Right lobe of liver (tissue), 6 donors: ENCODE data around the gene TRIP10. TPM values are rescaled to one million over a fixed set of nuclear protein-coding genes. Genes with fewer than 3 reads are reported as not detected.

Experiments used
- ATAC-seq, 4 donors: fragments of 200-7000 bp; cut with Tn5 transposase; one replicate each; pipeline ENCODE4 v1.9.1; 2020; ENCODE audit warnings: mild to moderate bottlenecking in 4 of 4, moderate library complexity in 4 of 4
- DNase-seq, 3 donors: peaks; one replicate each; pipeline ENCODE4 v3.0.0-alpha.2; 2020
- H3K27ac ChIP-seq, 3 donors: fragments of 200-600 bp; one replicate each; pipeline ENCODE4 v1.8.0; 2022
- H3K27me3 ChIP-seq, 2 donors: fragments of 200-600 bp; one replicate each; pipeline ENCODE4 v1.8.0; 2022
- H3K36me3 ChIP-seq, 4 donors: fragments of 200-600 bp; sonication (generic) in 1 of 4; one replicate each; pipeline versions ENCODE4 v1.5.1 to v1.8.0; 2017 to 2022; ENCODE audit warnings: control low read depth in 1 of 4
- H3K4me1 ChIP-seq, 4 donors: fragments of 200-600 bp; sonication (generic) in 1 of 4; one replicate each; pipeline versions ENCODE4 v1.5.1 to v1.8.0; 2017 to 2022; ENCODE audit warnings: control low read depth in 1 of 4
- H3K4me3 ChIP-seq, 3 donors: fragments of 200-600 bp; one replicate each; pipeline ENCODE4 v1.8.0; 2022
- H3K9me3 ChIP-seq, 4 donors: fragments of 200-600 bp; sonication (generic) in 1 of 4; one replicate each; pipeline versions ENCODE4 v1.5.1 to v1.8.0; 2017 to 2022; ENCODE audit warnings: control low read depth in 1 of 4
- POLR2A ChIP-seq: fragments of 450-650 bp; IDR thresholded peaks from one replicate; pipeline ENCODE4 v1.6.1; 2017; ENCODE audit warnings: antibody characterized with exemption, mild to moderate bottlenecking
- WGBS: methylation state at CpG from one replicate; pipeline ENCODE4 v1.1.6; 2018; ENCODE audit warnings: low coverage, low lambda C conversion rate; ENCODE audit not compliant: insufficient coverage; ENCODE audit errors: missing lambda C conversion rate; 5-methylcytosine and 5-hydroxymethylcytosine counted together
- intact Hi-C, 2 donors: fragments of 100-400 bp; cut with DNase I; formaldehyde crosslinking; loops; one replicate each; pipeline versions ENCODE4 v1.11.2 to v1.14.1; 2022
- total RNA-seq, 6 experiments: library from RNA; depleted of rRNA in 2 of 6; stranded (reverse); fragments of >200 nt in 2 of 6; fragmentation: NEBNext Ultra II Directional in 3 of 6; extraction: Animal tissue kit (Norgen Biotek cat#: 25700) in 3 of 6; gene quantifications; one replicate each; pipeline versions ENCODE4 v1.1.0 to v1.2.4, GENCODE V29; 2016 to 2023
- TF ChIP-seq, protein P1 (sequence below), 4 donors: fragments of 200-600 bp in 3 of 4; fragments of 450-650 bp in 1 of 4; IDR thresholded peaks; one replicate each; pipeline versions ENCODE4 v1.5.1 to v1.8.0; 2016 to 2022; ENCODE audit warnings: antibody characterized with exemption in 4 of 4, mild to moderate bottlenecking in 2 of 4
- donor health status: DM: no; HTN: yes; CAD: no.
- donor health status: DM: no; HTN: no; CAD: no.
- donor health status: DM: no; HTN: no; CAD: no.
- donor health status: DM: no; HTN: yes; CAD: no.
- donor health status: DM: no; HTN: yes; CAD: no.

Gene TRIP10
- total RNA-seq, 6 experiments from 2014 or later: 7.5 to 14.9 (median 9.3) TPM

DNA sequence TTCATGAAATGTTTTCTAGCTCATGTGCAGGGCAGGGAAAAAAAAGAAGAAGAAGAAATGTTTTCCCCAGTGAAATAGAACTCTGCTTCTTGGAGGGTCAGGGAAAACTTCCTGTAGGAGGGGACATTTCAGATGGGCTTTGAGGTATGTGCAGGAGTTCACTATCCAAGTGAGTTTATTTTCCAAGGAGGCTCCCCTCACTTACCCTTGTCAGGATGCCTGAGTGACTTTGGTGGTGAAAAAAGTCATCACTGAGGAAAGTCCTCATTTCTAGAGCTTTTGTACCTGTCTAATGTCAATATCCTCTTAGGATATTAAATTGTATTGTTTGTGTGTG, 18.4 kb upstream of the TRIP10 start:
- intact Hi-C loops: no loop called here
- no peak for ATAC-seq
- TF ChIP-seq POLR2A: no peak
- TF ChIP-seq, protein P1, sequence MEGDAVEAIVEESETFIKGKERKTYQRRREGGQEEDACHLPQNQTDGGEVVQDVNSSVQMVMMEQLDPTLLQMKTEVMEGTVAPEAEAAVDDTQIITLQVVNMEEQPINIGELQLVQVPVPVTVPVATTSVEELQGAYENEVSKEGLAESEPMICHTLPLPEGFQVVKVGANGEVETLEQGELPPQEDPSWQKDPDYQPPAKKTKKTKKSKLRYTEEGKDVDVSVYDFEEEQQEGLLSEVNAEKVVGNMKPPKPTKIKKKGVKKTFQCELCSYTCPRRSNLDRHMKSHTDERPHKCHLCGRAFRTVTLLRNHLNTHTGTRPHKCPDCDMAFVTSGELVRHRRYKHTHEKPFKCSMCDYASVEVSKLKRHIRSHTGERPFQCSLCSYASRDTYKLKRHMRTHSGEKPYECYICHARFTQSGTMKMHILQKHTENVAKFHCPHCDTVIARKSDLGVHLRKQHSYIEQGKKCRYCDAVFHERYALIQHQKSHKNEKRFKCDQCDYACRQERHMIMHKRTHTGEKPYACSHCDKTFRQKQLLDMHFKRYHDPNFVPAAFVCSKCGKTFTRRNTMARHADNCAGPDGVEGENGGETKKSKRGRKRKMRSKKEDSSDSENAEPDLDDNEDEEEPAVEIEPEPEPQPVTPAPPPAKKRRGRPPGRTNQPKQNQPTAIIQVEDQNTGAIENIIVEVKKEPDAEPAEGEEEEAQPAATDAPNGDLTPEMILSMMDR (IDR thresholded peaks at IDR 0.05): no peak

DNA sequence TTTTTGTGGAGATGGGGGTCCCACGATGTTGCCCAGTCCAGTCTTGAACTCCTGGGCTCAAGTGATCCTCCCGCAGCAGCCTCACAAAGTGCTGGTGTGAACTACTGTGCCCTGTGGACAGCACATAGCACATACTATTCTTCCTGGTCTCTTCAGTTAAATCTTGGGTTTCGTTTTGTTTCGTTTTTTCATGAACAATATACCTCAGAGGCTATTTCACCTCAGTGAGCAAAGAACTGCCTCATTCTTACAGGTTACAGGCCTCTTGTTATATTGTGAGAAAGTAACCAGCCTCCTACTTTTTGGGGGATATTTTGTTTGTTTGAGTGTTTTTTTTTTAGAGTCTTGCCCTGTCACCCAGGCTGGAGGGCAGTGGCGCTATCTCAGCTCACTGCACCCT, 17.7 kb upstream of the TRIP10 start:
- intact Hi-C loops: no loop called here
- no peak for ATAC-seq
- TF ChIP-seq POLR2A: no peak
- TF ChIP-seq, protein P1 (IDR thresholded peaks at IDR 0.05): no peak
- Histone ChIP-seq H3K9me3 (no peaks in the 10 kb centered on the region), H3K27ac (peak overlapping the region; percentile 65 to 86 (median 67)), H3K4me1 (peaks cover 0 to 58% (median 14%) of the 10 kb centered on the region in 4 donors), H3K4me3 (peak overlapping the region in 2 of 3 donors; percentile 39 to 95), H3K27me3 (no peaks in the 10 kb centered on the region), H3K36me3 (peaks cover 0 to 16% (median 9%) of the 10 kb centered on the region in 4 donors)
- 31% methylated on average over 4 of the region's 5 CpGs for WGBS
- no peak for DNase-seq

More for the DNA sequence above, 18.4 kb upstream of the TRIP10 start:
- H3K4me1 ChIP-seq: peaks cover 0 to 54% (median 11%) of the 10 kb centered on the region in 4 donors
- peak overlapping the region; percentile 65 to 86 (median 70) for H3K27ac ChIP-seq
- H3K4me3 ChIP-seq: peak overlapping the region in 2 of 3 donors; percentile 39 to 95
- no peaks in the 10 kb centered on the region for H3K9me3 ChIP-seq
- peaks cover 0 to 22% (median 13%) of the 10 kb centered on the region in 4 donors for H3K36me3 ChIP-seq
- DNase-seq: no peak
- H3K27me3 ChIP-seq: no peaks in the 10 kb centered on the region

DNA sequence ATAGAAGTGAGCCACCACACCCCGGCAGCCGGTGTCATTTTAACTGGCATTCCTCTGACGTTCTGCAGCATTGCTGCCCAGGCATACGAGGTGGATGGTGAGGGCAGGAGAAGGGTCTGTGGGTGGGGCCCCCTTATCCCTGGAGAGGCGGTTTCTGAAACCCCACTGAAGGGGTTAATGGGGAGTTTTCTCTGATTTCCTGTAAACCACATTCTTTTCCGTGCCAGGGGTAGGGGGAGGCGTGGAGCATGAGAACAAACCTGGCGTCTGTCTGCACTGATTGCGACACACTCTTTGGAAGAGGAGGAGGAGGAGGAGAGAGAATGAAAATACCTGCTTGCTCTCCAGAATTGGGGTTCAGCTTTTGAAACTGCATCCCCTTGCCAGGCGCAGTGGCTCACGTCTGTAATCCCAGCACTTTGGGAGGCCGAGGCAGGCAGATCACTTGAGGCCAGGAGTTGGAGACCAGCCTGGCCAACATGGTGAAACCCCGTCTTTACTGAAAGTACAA, 16.3 kb upstream of the TRIP10 start:
- ATAC-seq: peak in 3 of 4 donors; percentile 4 to 25 (median 5)
- peak; percentile 49 for TF ChIP-seq POLR2A
- TF ChIP-seq, protein P1 (IDR thresholded peaks at IDR 0.05): no peak
- Histone ChIP-seq H3K27me3 (no peaks in the 10 kb centered on the region), H3K36me3 (peaks cover 0 to 3% (median 2%) of the 10 kb centered on the region in 4 donors), H3K9me3 (no peaks in the 10 kb centered on the region), H3K4me3 (peak overlapping the region; percentile 12 to 95 (median 39)), H3K27ac (peak overlapping the region; percentile 65 to 86 (median 67)), H3K4me1 (peaks cover 0 to 64% (median 17%) of the 10 kb centered on the region in 4 donors)
- intact Hi-C loops: no loop called here
- DNase-seq: peak; percentile 68 to 90 (median 78)
- 2% methylated on average over 11 of the region's 13 CpGs for WGBS

DNA sequence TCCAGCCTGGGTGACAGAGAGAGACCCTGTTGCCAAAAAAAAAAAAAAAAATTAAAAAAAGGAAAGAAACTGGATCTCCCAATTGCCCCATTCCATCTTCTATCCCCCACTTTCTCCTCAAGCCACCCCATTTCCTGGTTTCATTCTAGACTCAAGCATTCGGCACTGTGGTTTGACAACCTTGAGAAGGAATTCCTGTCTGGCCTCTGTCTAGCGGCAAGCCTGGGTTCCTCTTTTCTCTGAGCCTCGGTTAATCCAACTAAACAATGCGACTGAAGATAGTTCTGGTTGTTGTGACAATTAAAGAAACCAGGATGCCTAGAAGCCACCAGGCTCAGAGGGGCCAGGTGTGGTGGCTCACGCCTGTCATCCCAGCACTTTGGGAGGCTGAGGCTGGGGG, 15.7 kb upstream of the TRIP10 start:
- no peak for ATAC-seq
- intact Hi-C loops: no loop called here
- 23% methylated on average over 5 of the region's 5 CpGs for WGBS

More for the DNA sequence above, 15.7 kb upstream of the TRIP10 start:
- Histone ChIP-seq H3K9me3 (no peaks in the 10 kb centered on the region), H3K27me3 (no peaks in the 10 kb centered on the region), H3K36me3 (no peaks in the 10 kb centered on the region), H3K27ac (peak overlapping the region; percentile 65 to 86 (median 67)), H3K4me1 (peaks cover 0 to 70% (median 20%) of the 10 kb centered on the region in 4 donors), H3K4me3 (peak overlapping the region; percentile 12 to 95 (median 39))
- TF ChIP-seq, protein P1 (IDR thresholded peaks at IDR 0.05): no peak
- no peak for TF ChIP-seq POLR2A
- peak in 2 of 3 donors; percentile 12 to 23 for DNase-seq
